Activated CD8-positive, alpha-beta T cell treated with anti-CD3 and anti-CD28 coated beads for 36 hours (primary cell): ENCODE data around the gene GBF1. TPM values are rescaled to one million over a fixed set of nuclear protein-coding genes. Genes with fewer than 3 reads are reported as not detected.
A peak's percentile ranks its signal among the peaks of the same experiment; 100 is the strongest.

Source experiments
- ATAC-seq: fragments of 200-7000 bp; cut with Tn5 transposase; one replicate; pipeline ENCODE4 v1.10.0; 2021; ENCODE audit warnings: mild to moderate bottlenecking, moderate library complexity
- CTCF ChIA-PET: fragments of 350-600 bp; sonication (Branson Sonifier 250); formaldehyde crosslinking; loops from one replicate; lab custom pipeline; 2021; ENCODE audit warnings: antibody characterized with exemption; lab: Charles Lee
- POLR2A ChIA-PET: fragments of 350-600 bp; sonication (Branson Sonifier 250); formaldehyde crosslinking; loops from one replicate; lab custom pipeline; 2021; ENCODE audit warnings: antibody characterized with exemption; lab: Charles Lee
- DNase-seq: peaks from one replicate; pipeline ENCODE4 v3.0.0-alpha.2; 2020
- H3K27ac Mint-ChIP-seq: one replicate; pipeline ENCODE4 v1.8.0; 2021; ENCODE audit warnings: mild to moderate bottlenecking, mixed read lengths
- H3K27me3 Mint-ChIP-seq: one replicate; pipeline ENCODE4 v1.8.0; 2021; ENCODE audit warnings: mixed read lengths
- H3K36me3 Mint-ChIP-seq: one replicate; pipeline ENCODE4 v1.8.0; 2021; ENCODE audit warnings: low read depth, mixed read lengths
- H3K4me1 Mint-ChIP-seq: one replicate; pipeline ENCODE4 v1.8.0; 2021; ENCODE audit warnings: low read depth, mixed read lengths
- H3K4me3 Mint-ChIP-seq: one replicate; pipeline ENCODE4 v1.8.0; 2021; ENCODE audit warnings: mild to moderate bottlenecking, moderate library complexity, mixed read lengths
- H3K9me3 Mint-ChIP-seq: one replicate; pipeline ENCODE4 v1.8.0; 2021; ENCODE audit warnings: mixed read lengths
- intact Hi-C: fragments of 100-400 bp; cut with micrococcal nuclease; formaldehyde crosslinking; loops from one replicate; pipeline ENCODE4 v1.10.0; 2022
- total RNA-seq, 2 experiments: library from RNA; stranded (reverse); gene quantifications; one replicate each; pipeline ENCODE4 v1.2.3, GENCODE V29; 2021
- TF ChIP-seq, protein P1 (sequence below): fragments of 200-600 bp; IDR thresholded peaks from one replicate; pipeline ENCODE4 v1.8.0; 2022; ENCODE audit warnings: antibody characterized with exemption, mild to moderate bottlenecking

Gene GBF1
- total RNA-seq, 2 experiments from 2014 or later, result 25.4 to 28.2 TPM

DNA sequence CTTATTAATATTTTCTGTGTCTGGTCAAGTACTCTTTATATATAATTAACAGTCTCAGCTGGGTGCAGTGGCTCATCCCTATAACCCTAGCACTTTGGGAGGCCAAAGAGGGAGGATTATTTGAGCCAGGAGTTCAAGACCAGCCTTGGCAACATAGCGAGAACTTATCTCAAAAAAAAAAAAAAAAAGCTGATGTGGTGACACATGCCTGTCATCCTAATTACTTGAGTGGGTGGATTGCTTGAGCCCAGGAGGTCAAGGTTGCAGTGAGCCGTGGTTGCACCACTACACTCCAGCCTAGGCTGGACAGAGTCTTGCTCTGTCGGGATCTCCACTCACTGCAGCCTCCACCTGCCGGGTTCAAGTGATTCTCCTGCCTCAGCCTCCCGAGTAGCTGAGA, 26.0 kb upstream of the GBF1 start:
- no peaks in the 10 kb centered on the region for H3K4me1 Mint-ChIP-seq
- peaks cover 4% of the 10 kb centered on the region for H3K27me3 Mint-ChIP-seq
- no peak for ATAC-seq
- CTCF ChIA-PET, result interaction anchor here (0.6 to 5.2 kb wide), 4 partner anchors 11 to 136 kb away, joined by 3 to 58 read pairs (median 8); no protein-coding TSS in a partner anchor
- TF ChIP-seq, protein P1, sequence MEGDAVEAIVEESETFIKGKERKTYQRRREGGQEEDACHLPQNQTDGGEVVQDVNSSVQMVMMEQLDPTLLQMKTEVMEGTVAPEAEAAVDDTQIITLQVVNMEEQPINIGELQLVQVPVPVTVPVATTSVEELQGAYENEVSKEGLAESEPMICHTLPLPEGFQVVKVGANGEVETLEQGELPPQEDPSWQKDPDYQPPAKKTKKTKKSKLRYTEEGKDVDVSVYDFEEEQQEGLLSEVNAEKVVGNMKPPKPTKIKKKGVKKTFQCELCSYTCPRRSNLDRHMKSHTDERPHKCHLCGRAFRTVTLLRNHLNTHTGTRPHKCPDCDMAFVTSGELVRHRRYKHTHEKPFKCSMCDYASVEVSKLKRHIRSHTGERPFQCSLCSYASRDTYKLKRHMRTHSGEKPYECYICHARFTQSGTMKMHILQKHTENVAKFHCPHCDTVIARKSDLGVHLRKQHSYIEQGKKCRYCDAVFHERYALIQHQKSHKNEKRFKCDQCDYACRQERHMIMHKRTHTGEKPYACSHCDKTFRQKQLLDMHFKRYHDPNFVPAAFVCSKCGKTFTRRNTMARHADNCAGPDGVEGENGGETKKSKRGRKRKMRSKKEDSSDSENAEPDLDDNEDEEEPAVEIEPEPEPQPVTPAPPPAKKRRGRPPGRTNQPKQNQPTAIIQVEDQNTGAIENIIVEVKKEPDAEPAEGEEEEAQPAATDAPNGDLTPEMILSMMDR, result no peak
- POLR2A ChIA-PET, result interaction anchor here (0.6 to 0.9 kb wide), 2 partner anchors 16 to 288 kb away, joined by 3 read pairs; no protein-coding TSS in a partner anchor
- intact Hi-C loops, result no loop called here
- DNase-seq, result no peak
- peaks cover under 1% of the 10 kb centered on the region for H3K9me3 Mint-ChIP-seq
- H3K4me3 Mint-ChIP-seq, result no peak overlapping the region
- H3K36me3 Mint-ChIP-seq, result no peaks in the 10 kb centered on the region
- H3K27ac Mint-ChIP-seq, result no peak overlapping the region

DNA sequence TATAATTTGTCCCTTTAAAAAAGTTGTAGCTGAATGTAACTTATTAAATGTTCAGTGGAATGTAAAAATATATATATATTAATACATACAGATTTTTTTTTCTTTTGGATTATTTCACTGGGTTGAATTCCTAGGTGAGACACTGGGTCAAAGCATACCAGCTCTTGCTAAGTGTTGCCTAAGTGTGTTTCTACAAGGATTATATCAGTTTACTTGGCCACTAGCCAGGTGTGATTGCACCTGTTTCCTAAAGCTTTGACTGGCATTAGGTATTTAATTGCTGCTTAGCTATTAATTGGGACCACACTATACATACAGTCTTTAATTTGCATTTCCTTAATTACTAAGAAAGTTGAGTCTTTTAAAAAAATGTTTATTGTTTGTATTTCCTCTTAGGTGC, 24.7 kb upstream of the GBF1 start:
- Mint-ChIP-seq H3K27ac (no peak overlapping the region), H3K4me3 (no peak overlapping the region), H3K4me1 (peaks cover under 1% of the 10 kb centered on the region), H3K27me3 (peaks cover 3% of the 10 kb centered on the region), H3K36me3 (no peaks in the 10 kb centered on the region), H3K9me3 (no peaks in the 10 kb centered on the region)
- TF ChIP-seq, protein P1, result no peak
- intact Hi-C loops, result loop anchor here (10.0 kb wide), 1 partner anchor 364 kb away; no protein-coding TSS in a partner anchor
- ChIA-PET POLR2A (interaction anchor here (1.0 kb wide), 1 partner anchor 212 kb away, joined by 3 read pairs; the partner anchor contains the start of gene CUEDC2), CTCF (interaction anchor here (1.1 to 5.2 kb wide), 5 partner anchors 10 to 163 kb away, joined by 3 to 58 read pairs (median 3); no protein-coding TSS in a partner anchor)
- ATAC-seq, result no peak
- no peak for DNase-seq

DNA sequence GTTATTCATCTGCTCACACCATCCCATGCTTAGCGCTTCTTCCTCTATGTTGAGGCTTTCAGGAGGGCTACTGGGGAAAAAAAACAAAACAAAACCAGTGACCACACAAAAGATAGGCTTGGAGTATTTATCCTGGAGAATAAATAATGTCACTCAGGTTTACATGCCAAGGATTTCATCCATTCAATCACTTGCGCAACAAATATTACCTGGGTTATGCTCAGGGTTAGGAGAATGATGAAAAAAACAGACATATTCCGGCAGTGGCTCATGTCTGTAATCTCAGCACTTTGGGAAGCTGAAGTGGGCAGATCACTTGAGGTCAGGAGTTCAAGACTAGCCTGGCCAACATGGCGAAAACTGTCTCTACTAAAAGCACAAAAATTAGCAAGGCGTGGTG, 22.5 kb upstream of the GBF1 start:
- CTCF ChIA-PET, result interaction anchor here (1.0 to 19.5 kb wide), 6 partner anchors 8 to 382 kb away, joined by 3 to 886 read pairs (median 4); partner anchors contain the start of gene GBF1
- no peaks in the 10 kb centered on the region for H3K9me3 Mint-ChIP-seq
- DNase-seq, result no peak

DNA sequence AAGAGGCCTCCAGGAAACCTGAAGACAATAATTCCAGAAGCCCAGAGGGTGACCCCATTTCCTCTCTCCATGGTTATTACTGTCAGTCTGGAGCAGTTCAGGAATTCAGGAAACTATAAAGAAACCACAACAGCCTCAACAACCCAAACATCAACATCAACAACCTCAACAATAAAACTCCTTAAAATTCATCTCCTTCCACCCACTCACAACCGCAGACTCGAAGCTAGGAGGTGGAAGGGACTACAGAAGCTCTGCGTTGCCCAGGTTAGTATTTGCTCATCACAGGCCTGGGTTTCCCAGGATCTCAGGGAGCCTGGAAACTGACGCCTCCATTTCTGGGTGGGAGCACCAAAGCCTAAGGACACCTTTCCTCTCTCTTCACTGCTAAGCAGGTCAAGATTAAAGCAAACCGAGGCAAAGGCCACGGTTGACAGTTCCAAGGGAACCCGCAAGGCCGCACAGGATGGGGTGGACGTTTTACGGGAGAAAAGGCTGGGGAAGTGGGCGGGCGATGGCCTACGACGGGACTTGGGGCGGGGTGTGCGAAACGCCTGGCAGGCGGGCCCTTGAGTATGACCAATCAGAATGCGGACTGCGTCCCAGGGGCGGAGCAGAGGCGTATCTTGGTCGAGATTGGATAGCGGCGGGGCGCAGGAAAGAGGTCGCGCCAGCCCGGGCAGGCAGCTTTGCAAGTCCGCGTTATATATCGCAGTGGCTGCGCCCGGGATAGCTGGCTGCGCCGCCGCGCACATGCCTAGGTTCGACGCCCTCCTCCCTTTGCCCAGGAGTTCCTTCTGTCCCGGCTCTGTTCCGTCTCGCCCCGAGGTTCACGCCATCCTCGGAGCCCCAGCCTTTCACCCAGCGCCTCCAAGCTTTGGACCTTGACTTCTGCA, 19.4 kb upstream of the GBF1 start, which contains the start of gene ELOVL3:
Gene ELOVL3 (plus strand): TSS at position 654 of the 896 bp plus-strand sequence. CDS start 250 bp downstream, outside the sequence.
- H3K9me3 Mint-ChIP-seq, result no peaks in the 10 kb centered on the region
- peak; percentile 91 for DNase-seq
- intact Hi-C loops, result loop anchor here (10.0 kb wide), 1 partner anchor 359 kb away; no protein-coding TSS in a partner anchor
- H3K36me3 Mint-ChIP-seq, result no peaks in the 10 kb centered on the region
- ChIA-PET POLR2A (interaction anchor here (0.8 to 1.6 kb wide), 5 partner anchors 18 to 169 kb away, joined by 3 to 5 read pairs (median 3); no protein-coding TSS in a partner anchor), CTCF (interaction anchor here (1.1 to 19.5 kb wide), 10 partner anchors 10 to 358 kb away, joined by 4 to 886 read pairs (median 6); partner anchors contain the start of gene PITX3)
- H3K27ac Mint-ChIP-seq, result no peak within 1 kb of the TSS
- TF ChIP-seq, protein P1, result no peak
- peak; percentile 91 for ATAC-seq
- H3K4me1 Mint-ChIP-seq, result peaks cover 16% of the 10 kb centered on the region
- peak within 1 kb of the TSS; percentile 37 for H3K4me3 Mint-ChIP-seq
- peaks cover 43% of the 10 kb centered on the region for H3K27me3 Mint-ChIP-seq

More for the DNA sequence above, 22.5 kb upstream of the GBF1 start:
- POLR2A ChIA-PET, result interaction anchor here (0.8 kb wide), 1 partner anchor 258 kb away, joined by 3 read pairs; no protein-coding TSS in a partner anchor
- Mint-ChIP-seq H3K4me1 (peaks cover 12% of the 10 kb centered on the region), H3K4me3 (no peak overlapping the region), H3K27ac (no peak overlapping the region), H3K27me3 (peaks cover 18% of the 10 kb centered on the region), H3K36me3 (no peaks in the 10 kb centered on the region)
- intact Hi-C loops, result loop anchor here (10.0 kb wide), 1 partner anchor 362 kb away; no protein-coding TSS in a partner anchor
- ATAC-seq, result no peak
- TF ChIP-seq, protein P1, result no peak
